B cell (primary cell): ENCODE results near the gene PARVB.

Source experiments
- EZH2 ChIP-seq: IDR thresholded peaks from 2 replicates; pipeline ENCODE4 v1.6.1; 2012; ENCODE audit warnings: borderline replicate concordance, low read depth, mild to moderate bottlenecking, moderate library complexity, low read length; ENCODE audit not compliant: insufficient read depth, poor library complexity, severe bottlenecking
- TF ChIP-seq, protein P1 (sequence below): fragments of 200-600 bp; IDR thresholded peaks from one replicate; pipeline ENCODE4 v1.8.0; 2022; ENCODE audit warnings: antibody characterized with exemption, mild to moderate bottlenecking

DNA sequence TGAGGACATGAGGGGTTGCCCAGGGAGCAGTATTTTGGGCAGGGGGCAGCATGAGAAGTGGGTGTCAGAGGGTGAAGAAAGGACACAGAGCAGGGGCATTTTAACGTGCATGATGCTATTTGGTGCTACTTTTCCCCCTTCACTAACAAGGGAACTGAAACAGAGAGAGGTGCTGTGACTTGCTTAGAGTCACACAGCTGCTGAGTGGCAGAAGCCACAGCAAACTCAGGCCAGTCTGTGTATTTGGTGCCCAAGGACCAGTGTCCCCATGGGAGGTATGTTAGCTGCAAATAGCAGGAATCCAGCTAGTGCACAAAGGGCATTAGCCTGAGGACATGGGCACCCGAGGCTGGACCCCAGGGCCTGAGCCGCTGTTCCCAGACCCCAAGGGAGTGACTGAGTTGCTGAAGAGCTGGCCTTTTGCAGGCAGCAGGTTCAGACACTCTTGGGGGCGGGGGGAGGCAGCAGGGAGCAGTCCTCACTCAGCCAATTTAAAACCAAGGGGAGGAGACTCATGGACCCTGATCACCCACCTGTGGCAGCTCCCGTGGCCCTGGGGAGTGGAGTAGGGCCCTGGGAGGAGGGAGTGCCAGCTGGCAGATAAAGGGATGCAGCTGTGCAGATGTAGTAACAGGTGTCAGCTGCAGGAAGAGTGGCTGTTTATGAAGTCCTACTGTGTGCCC is 171.2 kb downstream of the PARVB start:
- TF ChIP-seq, protein P1, sequence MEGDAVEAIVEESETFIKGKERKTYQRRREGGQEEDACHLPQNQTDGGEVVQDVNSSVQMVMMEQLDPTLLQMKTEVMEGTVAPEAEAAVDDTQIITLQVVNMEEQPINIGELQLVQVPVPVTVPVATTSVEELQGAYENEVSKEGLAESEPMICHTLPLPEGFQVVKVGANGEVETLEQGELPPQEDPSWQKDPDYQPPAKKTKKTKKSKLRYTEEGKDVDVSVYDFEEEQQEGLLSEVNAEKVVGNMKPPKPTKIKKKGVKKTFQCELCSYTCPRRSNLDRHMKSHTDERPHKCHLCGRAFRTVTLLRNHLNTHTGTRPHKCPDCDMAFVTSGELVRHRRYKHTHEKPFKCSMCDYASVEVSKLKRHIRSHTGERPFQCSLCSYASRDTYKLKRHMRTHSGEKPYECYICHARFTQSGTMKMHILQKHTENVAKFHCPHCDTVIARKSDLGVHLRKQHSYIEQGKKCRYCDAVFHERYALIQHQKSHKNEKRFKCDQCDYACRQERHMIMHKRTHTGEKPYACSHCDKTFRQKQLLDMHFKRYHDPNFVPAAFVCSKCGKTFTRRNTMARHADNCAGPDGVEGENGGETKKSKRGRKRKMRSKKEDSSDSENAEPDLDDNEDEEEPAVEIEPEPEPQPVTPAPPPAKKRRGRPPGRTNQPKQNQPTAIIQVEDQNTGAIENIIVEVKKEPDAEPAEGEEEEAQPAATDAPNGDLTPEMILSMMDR, result no peak
- TF ChIP-seq EZH2, result no peak
